22Rv1 (cell line): Measurements from ENCODE around the gene TEFM.
"Not testable (repeated sequence)": the region's sequence is repeated elsewhere in the genome, so short reads cannot be mapped to it uniquely, and the experiment has no call there.

Source experiments
- H3K27ac ChIP-seq: fragments of 450-650 bp; 2 replicates; pipeline ENCODE4 v1.5.1; 2017
- ZFX ChIP-seq: fragments of 450-650 bp; IDR thresholded peaks from 2 replicates; pipeline ENCODE4 v1.6.1; 2017; ENCODE audit warnings: antibody characterized with exemption, borderline replicate concordance
- TF ChIP-seq, protein P1 (sequence below): fragments of 450-650 bp; IDR thresholded peaks from 2 replicates; pipeline ENCODE4 v1.5.1; 2017; ENCODE audit warnings: mild to moderate bottlenecking

Gene TEFM

DNA sequence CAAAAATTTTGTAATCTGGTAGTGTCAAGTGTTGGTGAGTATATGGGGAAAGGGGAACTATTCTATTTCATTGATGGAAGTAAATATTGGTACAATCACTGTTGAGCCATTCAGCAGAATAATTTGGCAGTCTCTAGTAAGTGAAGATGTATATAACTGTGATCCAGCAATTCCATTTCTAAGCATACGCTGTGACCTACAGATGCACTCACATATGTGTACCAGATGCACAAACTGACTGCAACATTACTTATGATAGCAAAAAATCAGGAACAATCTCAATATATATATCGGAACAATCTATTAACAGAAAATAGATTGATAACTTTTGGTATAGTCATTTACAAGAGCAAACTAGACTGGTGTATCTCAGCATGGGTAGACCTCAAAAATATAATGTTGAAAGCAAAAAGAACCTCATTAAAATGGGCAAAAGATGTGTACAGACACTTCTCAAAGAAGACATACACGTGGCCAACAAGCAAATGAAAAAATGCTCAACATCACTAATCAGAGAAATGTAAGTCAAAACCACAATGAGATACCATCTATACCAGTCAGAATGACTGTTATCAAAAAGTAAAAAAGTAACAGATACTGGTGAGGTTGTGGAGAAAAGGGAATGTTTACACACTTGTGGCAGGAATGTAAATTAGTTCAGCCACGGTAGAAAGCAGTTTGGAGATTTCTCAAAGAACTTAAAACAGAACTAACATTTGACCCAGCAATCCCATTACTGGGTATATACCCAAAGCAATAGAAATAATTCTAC is 36.5 kb upstream of the TEFM start:
- no peak overlapping the region for H3K27ac ChIP-seq
- TF ChIP-seq, protein P1, sequence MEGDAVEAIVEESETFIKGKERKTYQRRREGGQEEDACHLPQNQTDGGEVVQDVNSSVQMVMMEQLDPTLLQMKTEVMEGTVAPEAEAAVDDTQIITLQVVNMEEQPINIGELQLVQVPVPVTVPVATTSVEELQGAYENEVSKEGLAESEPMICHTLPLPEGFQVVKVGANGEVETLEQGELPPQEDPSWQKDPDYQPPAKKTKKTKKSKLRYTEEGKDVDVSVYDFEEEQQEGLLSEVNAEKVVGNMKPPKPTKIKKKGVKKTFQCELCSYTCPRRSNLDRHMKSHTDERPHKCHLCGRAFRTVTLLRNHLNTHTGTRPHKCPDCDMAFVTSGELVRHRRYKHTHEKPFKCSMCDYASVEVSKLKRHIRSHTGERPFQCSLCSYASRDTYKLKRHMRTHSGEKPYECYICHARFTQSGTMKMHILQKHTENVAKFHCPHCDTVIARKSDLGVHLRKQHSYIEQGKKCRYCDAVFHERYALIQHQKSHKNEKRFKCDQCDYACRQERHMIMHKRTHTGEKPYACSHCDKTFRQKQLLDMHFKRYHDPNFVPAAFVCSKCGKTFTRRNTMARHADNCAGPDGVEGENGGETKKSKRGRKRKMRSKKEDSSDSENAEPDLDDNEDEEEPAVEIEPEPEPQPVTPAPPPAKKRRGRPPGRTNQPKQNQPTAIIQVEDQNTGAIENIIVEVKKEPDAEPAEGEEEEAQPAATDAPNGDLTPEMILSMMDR: no peak
- no peak for TF ChIP-seq ZFX

- H3K27ac ChIP-seq: no peak overlapping the region
- TF ChIP-seq ZFX: no peak
- TF ChIP-seq, protein P1: no peak
Observed at GRCh38 chr17:30939051-30939689, 33.1 kb upstream of the TEFM start.

DNA sequence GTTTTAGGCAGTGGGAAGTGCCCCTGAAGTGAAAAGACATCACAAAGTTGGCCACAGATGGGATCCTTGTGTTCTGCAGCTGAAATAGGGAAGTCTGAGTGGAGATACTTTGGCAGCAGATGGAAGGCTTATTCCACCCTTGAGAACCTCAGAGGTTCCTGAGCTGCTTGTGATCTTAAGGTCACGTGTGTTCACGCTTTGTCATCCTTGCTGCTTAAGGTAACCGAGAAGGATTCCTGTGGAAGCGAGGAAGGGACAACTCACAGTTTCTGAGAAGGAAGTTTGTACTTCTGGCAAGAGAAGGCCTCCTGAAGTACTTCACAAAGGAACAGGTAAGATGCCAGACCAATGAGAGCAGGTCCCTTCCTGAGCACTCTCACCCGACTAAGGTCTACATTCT is 27.9 kb upstream of the TEFM start:
- TF ChIP-seq, protein P1: no peak
- TF ChIP-seq ZFX: no peak
- H3K27ac ChIP-seq: no peak overlapping the region

DNA sequence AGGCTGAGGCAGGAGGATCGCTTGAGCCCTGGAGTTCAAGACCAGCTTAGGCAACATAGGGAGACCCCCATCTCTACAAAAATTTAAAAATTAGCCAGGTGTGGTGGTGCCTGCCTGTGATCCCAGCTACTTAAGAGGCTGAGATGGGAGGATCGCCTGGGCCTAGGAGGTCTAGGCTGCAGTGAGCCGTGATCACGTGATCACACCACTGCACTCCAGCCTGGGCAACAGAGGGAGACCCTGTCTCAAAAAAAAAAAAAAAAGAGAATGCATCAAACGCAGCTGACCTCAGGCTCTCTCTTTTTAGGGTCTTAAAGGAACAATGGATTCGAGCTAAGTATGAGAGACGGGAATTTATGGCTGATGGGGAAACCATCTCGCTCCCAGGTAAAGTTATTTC is 25.5 kb upstream of the TEFM start:
- not testable (repeated sequence) for H3K27ac ChIP-seq

GRCh38 chr17:30930495-30930894 is 24.5 kb upstream of the TEFM start:
- H3K27ac ChIP-seq: no peak overlapping the region
- no peak for TF ChIP-seq ZFX
- TF ChIP-seq, protein P1: no peak

- H3K27ac ChIP-seq: not testable (repeated sequence)
Observed at GRCh38 chr17:30929861-30930260, 23.8 kb upstream of the TEFM start.

- no peak overlapping the region for H3K27ac ChIP-seq
- no peak for TF ChIP-seq ZFX
- TF ChIP-seq, protein P1: no peak
Observed at GRCh38 chr17:30929081-30929633, 23.1 kb upstream of the TEFM start.

DNA sequence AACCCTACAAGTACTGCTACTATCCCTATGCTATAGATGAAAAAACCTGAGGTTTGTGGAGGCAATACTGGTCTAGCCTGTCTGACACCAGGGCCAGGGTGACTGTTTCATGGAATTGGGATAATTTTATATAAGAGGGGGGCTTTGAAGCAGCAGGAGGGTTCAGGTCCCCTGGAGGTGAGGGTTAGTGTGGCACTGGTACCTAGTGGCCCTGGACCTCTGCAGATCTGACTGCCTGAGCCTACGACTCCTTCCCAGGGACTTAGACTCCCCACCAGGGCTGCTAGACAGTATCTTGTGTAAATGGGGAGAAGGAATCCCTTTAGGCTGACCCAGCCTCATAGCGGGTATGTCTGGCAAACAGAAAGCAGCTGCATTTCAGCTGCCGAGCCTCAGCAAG is 22.5 kb upstream of the TEFM start:
- no peak for TF ChIP-seq ZFX
- TF ChIP-seq, protein P1: no peak
- H3K27ac ChIP-seq: no peak overlapping the region
